ENCODE measurements around the gene EIF4A2.
"Not testable (repeated sequence)": the region's sequence is repeated elsewhere in the genome, so short reads cannot be mapped to it uniquely, and the experiment has no call there.

Gene EIF4A2

DNA sequence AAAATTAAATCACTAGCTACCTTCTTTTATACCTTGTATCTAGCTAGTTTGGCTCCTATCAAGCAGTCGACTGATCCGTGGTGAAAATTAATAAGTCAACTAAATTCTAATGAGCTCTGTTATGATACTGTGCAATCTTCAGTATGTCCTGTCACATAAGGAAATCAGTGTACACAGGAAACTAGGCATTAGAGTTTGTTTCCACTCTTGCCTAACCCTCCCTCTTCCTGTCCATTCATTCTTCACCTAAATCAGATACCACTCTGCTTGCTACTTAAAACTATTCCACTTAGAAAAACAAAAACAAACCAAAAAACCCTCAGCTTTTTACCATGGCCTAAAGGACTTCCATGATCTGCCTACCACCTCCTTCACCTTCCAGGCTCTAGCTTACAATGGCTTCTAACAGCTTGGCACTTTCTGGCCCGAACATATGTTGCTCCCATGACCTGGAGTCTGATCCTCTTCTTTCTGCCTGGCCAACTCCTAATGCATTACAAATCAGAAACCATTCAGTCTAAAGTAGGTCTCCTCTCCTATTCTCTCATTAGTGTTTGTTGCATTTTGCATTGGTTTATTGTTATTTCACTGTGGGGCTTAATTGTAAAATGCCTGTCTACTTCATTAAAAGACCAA, 15.0 kb downstream of the EIF4A2 start:
- H4K8ac ChIP-seq (ENCODE audit: low read length), result no peak overlapping the region
- no peaks in the 10 kb centered on the region for H3K4me1 ChIP-seq (ENCODE audit: control insufficient read depth, insufficient read depth, low read depth, low read length)
- no peak overlapping the region for H2AK5ac ChIP-seq (ENCODE audit: low read length, severe bottlenecking)
- no peak overlapping the region for H3K4me2 ChIP-seq (ENCODE audit: low read length, poor library complexity, severe bottlenecking)
- no peak overlapping the region for H3K27ac ChIP-seq (ENCODE audit: low read length, poor library complexity, severe bottlenecking)
- no peak overlapping the region for H3K4me3 ChIP-seq (ENCODE audit: insufficient read depth in 1 of 2, low read depth in 1 of 2, low read length in 2 of 2)
- H3K23ac ChIP-seq (ENCODE audit: low read length in 2 of 2), result no peak overlapping the region
- H3K27me3 ChIP-seq (ENCODE audit: control insufficient read depth in 1 of 2, insufficient read depth in 1 of 2, low read length in 2 of 2), result no peaks in the 10 kb centered on the region
- no peak overlapping the region for H3K9ac ChIP-seq (ENCODE audit: low read length)
- DNase-seq, result no peak
- H2BK5ac ChIP-seq (ENCODE audit: low read depth, low read length, poor library complexity, severe bottlenecking), result no peak overlapping the region
- peaks cover 10 to 59% of the 10 kb centered on the region in 2 experiments for H3K36me3 ChIP-seq (ENCODE audit: control insufficient read depth in 1 of 2, insufficient read depth in 2 of 2, low read depth in 1 of 2, low read length in 2 of 2)
- H4K91ac ChIP-seq (ENCODE audit: low read length), result no peak overlapping the region
- H3K4ac ChIP-seq (ENCODE audit: low read depth in 1 of 2, low read length in 2 of 2), result no peak overlapping the region
- no peak overlapping the region for H2BK15ac ChIP-seq (ENCODE audit: low read depth, poor library complexity, severe bottlenecking)
- no peak overlapping the region for H2AFZ ChIP-seq (ENCODE audit: low read depth, low read length)
- WGBS, result 91% methylated on average over 1 of the region's 3 CpGs
- H3K9me3 ChIP-seq (ENCODE audit: control insufficient read depth, low read length), result no peaks in the 10 kb centered on the region
- H3K79me1 ChIP-seq (replicated peaks; ENCODE audit: low read length, poor library complexity, severe bottlenecking), result peaks cover 5% of the 10 kb centered on the region
- H3K14ac ChIP-seq (ENCODE audit: low read length in 2 of 2), result no peak overlapping the region
- H2BK12ac ChIP-seq (ENCODE audit: low read length in 2 of 2), result no peak overlapping the region
- no peak overlapping the region for H2BK120ac ChIP-seq (ENCODE audit: low read depth, low read length)
- H3K18ac ChIP-seq (ENCODE audit: low read depth in 1 of 2, low read length in 2 of 2), result no peak overlapping the region

DNA sequence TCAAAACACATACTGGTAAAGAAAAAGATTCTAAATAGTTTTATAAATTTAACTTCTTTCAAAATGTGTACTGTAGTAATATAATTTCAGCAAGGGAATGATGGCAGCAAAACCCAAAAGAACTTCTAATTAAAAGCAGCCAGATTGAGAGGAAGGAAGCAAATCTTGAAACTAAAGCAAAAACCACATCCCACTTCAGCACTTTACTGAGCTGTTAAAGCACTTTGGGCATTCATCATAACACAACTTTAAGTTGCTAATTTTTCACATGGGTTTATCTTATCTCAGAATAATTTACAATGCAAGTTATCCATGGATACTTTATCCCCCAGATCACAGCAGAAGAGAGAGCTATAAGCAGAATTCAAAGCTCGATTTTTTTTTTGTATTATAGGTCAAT, 16.9 kb downstream of the EIF4A2 start:
- no peak overlapping the region for H3K18ac ChIP-seq (ENCODE audit: low read depth in 1 of 2, low read length in 2 of 2)
- H3K23ac ChIP-seq (ENCODE audit: low read length in 2 of 2), result no peak overlapping the region
- H3K4ac ChIP-seq (ENCODE audit: low read depth in 1 of 2, low read length in 2 of 2), result no peak overlapping the region
- H2BK15ac ChIP-seq (ENCODE audit: low read depth, poor library complexity, severe bottlenecking), result no peak overlapping the region
- no peaks in the 10 kb centered on the region for H3K27me3 ChIP-seq (ENCODE audit: control insufficient read depth in 1 of 2, insufficient read depth in 1 of 2, low read length in 2 of 2)
- H2BK120ac ChIP-seq (ENCODE audit: low read depth, low read length), result no peak overlapping the region
- no peak overlapping the region for H3K4me3 ChIP-seq (ENCODE audit: insufficient read depth in 1 of 2, low read depth in 1 of 2, low read length in 2 of 2)
- WGBS, result no CpG with 5 or more reads among the region's 1 CpG
- H3K36me3 ChIP-seq (ENCODE audit: control insufficient read depth in 1 of 2, insufficient read depth in 2 of 2, low read depth in 1 of 2, low read length in 2 of 2), result peaks cover 10 to 51% of the 10 kb centered on the region in 2 experiments
- no peak overlapping the region for H3K9ac ChIP-seq (ENCODE audit: low read length)
- H3K4me2 ChIP-seq (ENCODE audit: low read length, poor library complexity, severe bottlenecking), result no peak overlapping the region
- no peak overlapping the region for H2AK5ac ChIP-seq (ENCODE audit: low read length, severe bottlenecking)
- peaks cover under 1% of the 10 kb centered on the region for H3K4me1 ChIP-seq (ENCODE audit: control insufficient read depth, insufficient read depth, low read depth, low read length)
- no peaks in the 10 kb centered on the region for H3K9me3 ChIP-seq (ENCODE audit: control insufficient read depth, low read length)
- no peak overlapping the region for H2BK12ac ChIP-seq (ENCODE audit: low read length in 2 of 2)
- no peak overlapping the region for H4K8ac ChIP-seq (ENCODE audit: low read length)
- no peak for DNase-seq
- H2AFZ ChIP-seq (ENCODE audit: low read depth, low read length), result no peak overlapping the region
- no peak overlapping the region for H3K14ac ChIP-seq (ENCODE audit: low read length in 2 of 2)
- peaks cover 10% of the 10 kb centered on the region for H3K79me1 ChIP-seq (replicated peaks; ENCODE audit: low read length, poor library complexity, severe bottlenecking)
- no peak overlapping the region for H2BK5ac ChIP-seq (ENCODE audit: low read depth, low read length, poor library complexity, severe bottlenecking)
- H3K27ac ChIP-seq (ENCODE audit: low read length, poor library complexity, severe bottlenecking), result no peak overlapping the region
- H4K91ac ChIP-seq (ENCODE audit: low read length), result no peak overlapping the region

DNA sequence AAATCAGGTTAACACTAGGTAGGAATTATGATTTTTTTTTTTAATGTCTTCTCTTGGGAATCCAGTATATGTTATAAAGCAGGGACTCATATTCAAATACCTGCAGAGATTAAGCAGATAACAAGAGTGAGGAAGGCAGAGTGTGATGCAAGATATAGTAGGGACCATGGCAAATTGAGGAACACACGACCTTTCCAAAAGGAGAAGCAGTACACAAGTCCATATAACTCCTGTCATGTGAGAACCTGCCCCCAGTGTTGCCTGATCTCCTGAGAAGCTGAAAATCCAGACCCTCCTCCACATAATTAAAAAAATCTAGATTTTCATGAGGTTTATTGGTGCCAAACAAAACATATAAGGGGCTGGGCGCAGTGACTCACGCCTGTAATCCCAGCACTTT, 19.3 kb downstream of the EIF4A2 start:
- Histone ChIP-seq H2AFZ (ENCODE audit: low read depth, low read length) (no peak overlapping the region), H3K14ac (ENCODE audit: low read length in 2 of 2) (no peak overlapping the region), H3K4me2 (ENCODE audit: low read length, poor library complexity, severe bottlenecking) (no peak overlapping the region), H3K4ac (ENCODE audit: low read depth in 1 of 2, low read length in 2 of 2) (no peak overlapping the region), H3K79me1 (replicated peaks; ENCODE audit: low read length, poor library complexity, severe bottlenecking) (peaks cover 12% of the 10 kb centered on the region), H2AK5ac (ENCODE audit: low read length, severe bottlenecking) (no peak overlapping the region), H3K36me3 (ENCODE audit: control insufficient read depth in 1 of 2, insufficient read depth in 2 of 2, low read depth in 1 of 2, low read length in 2 of 2) (peaks cover 10 to 42% of the 10 kb centered on the region in 2 experiments), H3K9ac (ENCODE audit: low read length) (no peak overlapping the region), H2BK5ac (ENCODE audit: low read depth, low read length, poor library complexity, severe bottlenecking) (no peak overlapping the region), H3K23ac (ENCODE audit: low read length in 2 of 2) (no peak overlapping the region), H3K4me3 (ENCODE audit: insufficient read depth in 1 of 2, low read depth in 1 of 2, low read length in 2 of 2) (no peak overlapping the region), H3K9me3 (ENCODE audit: control insufficient read depth, low read length) (no peaks in the 10 kb centered on the region), H2BK15ac (ENCODE audit: low read depth, poor library complexity, severe bottlenecking) (no peak overlapping the region), H2BK120ac (ENCODE audit: low read depth, low read length) (no peak overlapping the region), H2BK12ac (ENCODE audit: low read length in 2 of 2) (no peak overlapping the region), H3K27ac (ENCODE audit: low read length, poor library complexity, severe bottlenecking) (no peak overlapping the region), H3K4me1 (ENCODE audit: control insufficient read depth, insufficient read depth, low read depth, low read length) (peaks cover 2% of the 10 kb centered on the region), H3K18ac (ENCODE audit: low read depth in 1 of 2, low read length in 2 of 2) (no peak overlapping the region), H3K27me3 (ENCODE audit: control insufficient read depth in 1 of 2, insufficient read depth in 1 of 2, low read length in 2 of 2) (no peaks in the 10 kb centered on the region), H4K8ac (ENCODE audit: low read length) (no peak overlapping the region), H4K91ac (ENCODE audit: low read length) (no peak overlapping the region)
- 93% methylated on average over 3 of the region's 3 CpGs for WGBS
- DNase-seq, result no peak

DNA sequence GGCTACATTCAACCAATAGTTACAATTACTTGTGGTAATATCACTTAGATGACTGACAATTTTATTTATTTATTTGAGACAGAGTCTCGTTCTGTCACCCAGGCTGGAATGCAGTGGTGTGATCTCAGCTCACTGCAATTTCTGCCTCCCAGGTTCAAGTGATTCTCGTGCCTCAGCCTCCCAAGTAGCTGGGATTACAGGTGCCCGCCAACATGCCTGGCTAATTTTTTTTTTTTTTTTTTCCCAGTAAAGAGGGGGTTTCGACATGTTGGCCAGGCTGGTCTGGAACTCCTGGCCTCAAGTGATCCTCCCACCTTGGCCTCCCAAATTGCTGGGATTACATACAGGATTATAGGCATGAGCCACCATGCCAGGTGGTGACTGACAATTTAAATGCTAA, 20.1 kb downstream of the EIF4A2 start:
- Histone ChIP-seq H3K36me3 (ENCODE audit: control insufficient read depth in 1 of 2, insufficient read depth in 2 of 2, low read depth in 1 of 2, low read length in 2 of 2) (peaks cover 10 to 35% of the 10 kb centered on the region in 2 experiments), H2AFZ (ENCODE audit: low read depth, low read length) (peak overlapping the region; percentile 11), H3K79me1 (replicated peaks; ENCODE audit: low read length, poor library complexity, severe bottlenecking) (peaks cover 11% of the 10 kb centered on the region)
- not testable (repeated sequence) for H2BK12ac ChIP-seq (ENCODE audit: low read length in 2 of 2); H3K9me3 ChIP-seq (ENCODE audit: control insufficient read depth, low read length); H3K4me2 ChIP-seq (ENCODE audit: low read length, poor library complexity, severe bottlenecking); H4K8ac ChIP-seq (ENCODE audit: low read length); H3K27me3 ChIP-seq (ENCODE audit: control insufficient read depth in 1 of 2, insufficient read depth in 1 of 2, low read length in 2 of 2); H3K4ac ChIP-seq (ENCODE audit: low read depth in 1 of 2, low read length in 2 of 2); H3K23ac ChIP-seq (ENCODE audit: low read length in 2 of 2); H2BK15ac ChIP-seq (ENCODE audit: low read depth, poor library complexity, severe bottlenecking); H3K18ac ChIP-seq (ENCODE audit: low read depth in 1 of 2, low read length in 2 of 2); H2BK120ac ChIP-seq (ENCODE audit: low read depth, low read length); H3K4me3 ChIP-seq (ENCODE audit: insufficient read depth in 1 of 2, low read depth in 1 of 2, low read length in 2 of 2); H3K4me1 ChIP-seq (ENCODE audit: control insufficient read depth, insufficient read depth, low read depth, low read length); H3K9ac ChIP-seq (ENCODE audit: low read length); H3K14ac ChIP-seq (ENCODE audit: low read length in 2 of 2); H4K91ac ChIP-seq (ENCODE audit: low read length); H3K27ac ChIP-seq (ENCODE audit: low read length, poor library complexity, severe bottlenecking); H2AK5ac ChIP-seq (ENCODE audit: low read length, severe bottlenecking); DNase-seq; H2BK5ac ChIP-seq (ENCODE audit: low read depth, low read length, poor library complexity, severe bottlenecking)
- 64% methylated on average over 3 of the region's 4 CpGs for WGBS

Measured in mesenchymal stem cell (in vitro differentiated cells and primary cell).